ENCODE data around the gene RFC1. TPM values are rescaled to one million over a fixed set of nuclear protein-coding genes. Genes with fewer than 3 reads are reported as not detected.

The RFC1 gene
- total and polyA plus RNA-seq, 2 of the 4 experiments (the other 2 are of a cell fraction) = 18.4 to 49.3 TPM

GRCh38 chr4:39342731-39343130, 23.4 kb downstream of the RFC1 start:
- Histone ChIP-seq H3K9me1 (ENCODE audit: insufficient read depth, low read length) (no peaks in the 10 kb centered on the region), H2BK5ac (ENCODE audit: low read depth, low read length, poor library complexity, severe bottlenecking) (no peak overlapping the region), H4K91ac (ENCODE audit: insufficient read depth, low read depth, low read length) (no peak overlapping the region), H4K20me1 (ENCODE audit: insufficient read depth, low read length) (0 out of 2 replicates have a peak, but pooled peaks cover under 1% of the 10 kb centered on the region), H4K8ac (ENCODE audit: low read depth in 2 of 2, low read length in 2 of 2) (no peak overlapping the region), H2AK9ac (replicated peaks; ENCODE audit: low read depth, low read length, poor library complexity) (no peak overlapping the region), H2BK20ac (ENCODE audit: low read depth, low read length) (no peak overlapping the region), H3K4me2 (ENCODE audit: low read depth, low read length) (no peak overlapping the region), H3K36me3 (ENCODE audit: control insufficient read depth, insufficient read depth, low read length) (no peaks in the 10 kb centered on the region; the same call in 1 of the 2 replicates), H2BK15ac (ENCODE audit: low read depth, low read length) (no peak overlapping the region), H2AK5ac (ENCODE audit: low read depth, low read length) (no peak overlapping the region), H3K14ac (replicated peaks; ENCODE audit: low read depth, low read length) (no peak overlapping the region), H3K18ac (ENCODE audit: low read depth, low read length) (no peak overlapping the region), H4K5ac (ENCODE audit: low read depth, low read length) (no peak overlapping the region), H3K4me3 (ENCODE audit: insufficient read depth, low read depth, low read length) (no peak overlapping the region), H3K27ac (ENCODE audit: insufficient read depth, low read length) (no peak overlapping the region), H3K56ac (ENCODE audit: extremely low read depth, insufficient read depth, low read length) (no peak overlapping the region), H3K9ac (ENCODE audit: low read depth, low read length) (no peak overlapping the region), H3K23ac (ENCODE audit: low read depth, low read length) (no peak overlapping the region), H3K9me3 (ENCODE audit: control insufficient read depth, insufficient read depth, low read length) (no peaks in the 10 kb centered on the region), H3K79me1 (ENCODE audit: low read depth in 1 of 2, low read length in 2 of 2) (peaks cover 15 to 39% of the 10 kb centered on the region in 2 experiments), H3K4ac (ENCODE audit: low read depth, low read length) (no peak overlapping the region), H2BK120ac (ENCODE audit: low read depth, low read length) (no peak overlapping the region), H3K4me1 (ENCODE audit: control insufficient read depth, insufficient read depth, low read length) (no peaks in the 10 kb centered on the region), H3K27me3 (ENCODE audit: control insufficient read depth, insufficient read depth, low read length) (no peaks in the 10 kb centered on the region), H2AFZ (replicated peaks; ENCODE audit: low read length, poor library complexity) (no peak overlapping the region)
- ATAC-seq (ENCODE audit: low read depth) (no peak), DNase-seq (no peak)
- intact Hi-C loops (cut with micrococcal nuclease) = no loop called here
- dilution Hi-C loops (cut with HindIII; ENCODE audit: low sequenced_read_pairs, unreplicated experiment) = no loop called here
- in situ Hi-C loops (cut with MboI; ENCODE audit: low sequenced_read_pairs) = no loop called here
- ChIA-PET POLR2A (ENCODE audit: unreplicated experiment) (no interaction called here), CTCF (no interaction called here)
- BruUV-seq (replicated peaks) = no TSS peak
- no peak for TF ChIP-seq FOS (IDR thresholded peaks at IDR 0.05; ENCODE audit: low read depth, low read length)
- TF ChIP-seq RAD21 (IDR thresholded peaks at IDR 0.05; ENCODE audit: low read length) = no peak
- no peak for TF ChIP-seq BHLHE40 (IDR thresholded peaks at IDR 0.05; ENCODE audit: low read depth, low read length)
- TF ChIP-seq MAFK (IDR thresholded peaks at IDR 0.05; ENCODE audit: low read depth, low read length) = no peak
- TF ChIP-seq USF2 (IDR thresholded peaks at IDR 0.05; ENCODE audit: low read depth, low read length) = no peak
- no peak for TF ChIP-seq RFX5 (IDR thresholded peaks at IDR 0.05; ENCODE audit: low read depth, low read length)
- no peak for TF ChIP-seq ELK1 (IDR thresholded peaks at IDR 0.05; ENCODE audit: borderline replicate concordance, low read depth, low read length)
- TF ChIP-seq MXI1 (IDR thresholded peaks at IDR 0.05; ENCODE audit: borderline replicate concordance, low read depth, low read length) = no peak
- no peak for TF ChIP-seq POLR2A (IDR thresholded peaks at IDR 0.05; ENCODE audit: low read depth, low read length)
- no peak for TF ChIP-seq MAZ (IDR thresholded peaks at IDR 0.05; ENCODE audit: borderline replicate concordance, low read depth, low read length)
- no peak for TF ChIP-seq SMC3 (IDR thresholded peaks at IDR 0.05; ENCODE audit: low read depth, low read length)
- TF ChIP-seq RCOR1 (IDR thresholded peaks at IDR 0.05; ENCODE audit: insufficient replicate concordance, low read length) = no peak
- no peak for TF ChIP-seq CEBPB (IDR thresholded peaks at IDR 0.05; ENCODE audit: low read depth, low read length)
- TF ChIP-seq CHD1 (IDR thresholded peaks at IDR 0.05; ENCODE audit: low read depth, low read length) = no peak
- TF ChIP-seq NFE2L2 (IDR thresholded peaks at IDR 0.05; ENCODE audit: low read depth, low read length) = no peak
- TF ChIP-seq CTCF (conservative IDR thresholded peaks at IDR 0.05; ENCODE audit: low read depth, low read length) = no peak
- WGBS, 2 experiments (ENCODE audit: extremely low coverage in 2 of 2, insufficient read length in 1 of 2) = no CpG with 5 or more reads among the region's 7 CpGs

All from IMR-90 (cell line).